Neural cell (in vitro differentiated cells): ENCODE data around the gene SFI1. TPM values are rescaled to one million over a fixed set of nuclear protein-coding genes. Genes with fewer than 3 reads are reported as not detected.

Source experiments
- H2AFZ ChIP-seq: fragments of 200-600, 300-800 bp; sonication (generic), shearing (Covaris generic); 2 replicates; pipeline ENCODE4 v1.6.0; 2014; ENCODE audit warnings: low read depth, mild to moderate bottlenecking, antibody characterized with exemption, low read length, moderate library complexity
- H3F3A ChIP-seq: fragments of 200-600 bp; shearing (Covaris generic); 2 replicates; pipeline ENCODE4 v1.6.1; 2016; ENCODE audit warnings: mild to moderate bottlenecking, moderate library complexity, mixed read lengths, antibody characterized with exemption, low read length; ENCODE audit not compliant: insufficient read depth, poor library complexity, severe bottlenecking
- H3K27ac ChIP-seq: fragments of 200-600, 300-800 bp; sonication (generic), shearing (Covaris generic); 2 replicates; pipeline ENCODE4 v1.5.1; 2014; ENCODE audit warnings: mild to moderate bottlenecking, low read length, moderate library complexity
- H3K27me3 ChIP-seq: fragments of 300-800, 200-600 bp; sonication (generic), shearing (Covaris generic); 2 replicates; pipeline ENCODE4 v1.6.0; 2014; ENCODE audit warnings: mild to moderate bottlenecking, low read depth, low read length, moderate library complexity; ENCODE audit not compliant: insufficient read depth
- H3K36me3 ChIP-seq: fragments of 300-800, 200-600 bp; sonication (generic), shearing (Covaris generic); 2 replicates; pipeline ENCODE4 v1.5.1; 2014; ENCODE audit warnings: mild to moderate bottlenecking, antibody characterized with exemption, low read length, moderate library complexity; ENCODE audit not compliant: insufficient read depth
- H3K4me2 ChIP-seq: fragments of 300-800, 200-600 bp; sonication (generic), shearing (Covaris generic); 2 replicates; pipeline ENCODE4 v1.6.0; 2014; ENCODE audit warnings: mild to moderate bottlenecking, low read length
- H3K4me3 ChIP-seq: fragments of 300-800, 200-600 bp; sonication (generic), shearing (Covaris generic); 2 replicates; pipeline ENCODE4 v1.5.1; 2014; ENCODE audit warnings: mild to moderate bottlenecking, low read length, moderate library complexity
- H3K79me2 ChIP-seq: fragments of 200-600 bp; shearing (Covaris generic); replicated peaks from 2 replicates; pipeline ENCODE4 v1.6.0; 2014; ENCODE audit warnings: mild to moderate bottlenecking, low read length, moderate library complexity; ENCODE audit not compliant: insufficient read depth
- H3K9ac ChIP-seq: fragments of 300-800, 200-600 bp; sonication (generic), shearing (Covaris generic); 2 replicates; pipeline ENCODE4 v1.6.1; 2016; ENCODE audit warnings: mild to moderate bottlenecking, low read length, mixed read lengths
- H3K9me2 ChIP-seq: fragments of 200-600 bp; shearing (Covaris generic); 2 replicates; pipeline ENCODE4 v1.6.1; 2016; ENCODE audit warnings: mild to moderate bottlenecking, low read length, mixed read lengths; ENCODE audit not compliant: insufficient read depth
- H3K9me3 ChIP-seq: fragments of 200-600, 300-800 bp; sonication (generic), shearing (Covaris generic); 2 replicates; pipeline ENCODE4 v1.6.1; 2016; ENCODE audit warnings: mild to moderate bottlenecking, mixed run types, low read length, moderate library complexity, mixed read lengths
- H4K20me1 ChIP-seq: fragments of 200-600 bp; shearing (Covaris generic); 2 replicates; pipeline ENCODE4 v1.6.1; 2016; ENCODE audit warnings: mild to moderate bottlenecking, mixed run types; ENCODE audit not compliant: insufficient read depth
- CTCF ChIP-seq: fragments of 450-650 bp; IDR thresholded peaks from 2 replicates; pipeline ENCODE4 v1.5.1; 2014; ENCODE audit warnings: antibody characterized with exemption, mild to moderate bottlenecking, moderate library complexity; ENCODE audit not compliant: poor library complexity, severe bottlenecking
- EP300 ChIP-seq: fragments of 450-650 bp; conservative IDR thresholded peaks from 2 replicates; pipeline ENCODE4 v1.6.1; 2014; ENCODE audit warnings: antibody characterized with exemption, mild to moderate bottlenecking, moderate library complexity; ENCODE audit not compliant: poor library complexity, severe bottlenecking
- EZH2 ChIP-seq: fragments of 200-600, 300-800 bp; shearing (Covaris generic), sonication (generic); IDR thresholded peaks from 2 replicates; pipeline ENCODE4 v1.6.1; 2014; ENCODE audit warnings: antibody characterized with exemption, low read length, borderline replicate concordance, mild to moderate bottlenecking; ENCODE audit not compliant: insufficient read depth, poor library complexity, severe bottlenecking
- MXI1 ChIP-seq: fragments of 450-650 bp; conservative IDR thresholded peaks from 2 replicates; pipeline ENCODE4 v1.6.1; 2014; ENCODE audit warnings: antibody characterized with exemption, mild to moderate bottlenecking; ENCODE audit not compliant: poor library complexity, severe bottlenecking
- POLR2AphosphoS5 ChIP-seq: IDR thresholded peaks from 2 replicates; pipeline ENCODE4 v1.6.1; 2012
- RAD21 ChIP-seq: fragments of 450-650 bp; conservative IDR thresholded peaks from 2 replicates; pipeline ENCODE4 v1.6.1; 2014; ENCODE audit warnings: antibody characterized with exemption, mild to moderate bottlenecking, moderate library complexity
- REST ChIP-seq: IDR thresholded peaks from 2 replicates; pipeline ENCODE4 v1.6.1; 2012; ENCODE audit warnings: borderline replicate concordance
- SMC3 ChIP-seq: fragments of 450-650 bp; conservative IDR thresholded peaks from 2 replicates; pipeline ENCODE4 v1.6.1; 2014; ENCODE audit warnings: antibody characterized with exemption, mild to moderate bottlenecking, moderate library complexity; ENCODE audit not compliant: poor library complexity
- TAF1 ChIP-seq: IDR thresholded peaks from 2 replicates; pipeline ENCODE4 v1.6.1; 2012; ENCODE audit warnings: low read depth
- polyA plus RNA-seq: library from polyadenylated mRNA; depleted of rRNA; stranded (reverse); fragments of >200 nt; gene quantifications from 2 replicates; pipeline ENCODE4 v1.2.3, GENCODE V29; 2014

Gene SFI1
- polyA plus RNA-seq, 1 donor from 2014 or later = 19.9 TPM

- no peaks in the 10 kb centered on the region for H3K9me2 ChIP-seq
- H4K20me1 ChIP-seq = no peaks in the 10 kb centered on the region
- H3K79me2 ChIP-seq = no peaks in the 10 kb centered on the region
- TF ChIP-seq REST (no peak), EZH2 (no peak), MXI1 (no peak), POLR2AphosphoS5 (no peak), EP300 (no peak), TAF1 (no peak), SMC3 (no peak), CTCF (no peak), RAD21 (no peak)
- no peaks in the 10 kb centered on the region for H3F3A ChIP-seq
- no peak overlapping the region for H3K9ac ChIP-seq
- H3K4me3 ChIP-seq = no peak overlapping the region
- H3K9me3 ChIP-seq = no peaks in the 10 kb centered on the region
- no peaks in the 10 kb centered on the region for H3K36me3 ChIP-seq
- no peak overlapping the region for H3K4me2 ChIP-seq
- H2AFZ ChIP-seq = no peak overlapping the region
- H3K27me3 ChIP-seq = no peaks in the 10 kb centered on the region
- H3K27ac ChIP-seq = no peak overlapping the region
Measured at GRCh38 chr22:31566484-31566883, 70.1 kb downstream of the SFI1 start.

- Histone ChIP-seq H3F3A (no peaks in the 10 kb centered on the region), H3K36me3 (no peaks in the 10 kb centered on the region), H3K9me2 (no peaks in the 10 kb centered on the region), H3K4me2 (no peak overlapping the region), H2AFZ (no peak overlapping the region), H3K27ac (no peak overlapping the region), H3K27me3 (no peaks in the 10 kb centered on the region), H4K20me1 (no peaks in the 10 kb centered on the region), H3K79me2 (no peaks in the 10 kb centered on the region), H3K9ac (no peak overlapping the region), H3K9me3 (no peaks in the 10 kb centered on the region), H3K4me3 (no peak overlapping the region)
- TF ChIP-seq MXI1 (no peak), POLR2AphosphoS5 (no peak), SMC3 (no peak), CTCF (no peak), EP300 (no peak), TAF1 (no peak)
Measured at GRCh38 chr22:31567196-31567595, 70.9 kb downstream of the SFI1 start.
